ENCODE data around the gene TBXAS1. TPM values are rescaled to one million over a fixed set of nuclear protein-coding genes. Genes with fewer than 3 reads are reported as not detected.

TBXAS1 gene
- total and polyA plus RNA-seq, 2 experiments from 2014 or later: 1.3 TPM; not detected in 1

DNA sequence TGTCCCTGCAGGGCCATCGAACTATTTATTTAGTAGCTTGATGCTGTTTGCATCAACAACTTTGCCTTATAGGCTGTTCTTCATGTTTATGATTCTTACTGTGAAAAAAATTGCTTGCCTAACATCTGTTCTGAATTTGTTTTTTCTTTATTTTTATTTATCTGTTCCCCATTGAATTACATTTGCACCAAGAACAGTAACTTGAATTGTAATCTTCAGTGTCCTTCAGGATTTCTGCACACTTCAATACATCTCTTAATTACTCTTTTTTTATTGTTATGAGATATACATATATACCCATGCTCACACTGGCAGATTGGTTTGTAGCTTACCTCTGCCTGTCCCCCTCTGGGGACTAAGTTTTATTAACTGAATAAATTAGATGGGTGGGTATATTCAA lies 64.4 kb downstream of the TBXAS1 start (continued):
- TF ChIP-seq ZNF462 (CRISPR knock-in tag; IDR thresholded peaks at IDR 0.05) (no peak), POLR2AphosphoS5 (IDR thresholded peaks at IDR 0.05; ENCODE audit: low read depth) (no peak), ZNF331 (CRISPR knock-in tag; IDR thresholded peaks at IDR 0.05; ENCODE audit: low read depth) (no peak), CTCF (conservative IDR thresholded peaks at IDR 0.05; ENCODE audit: low read depth in 2 of 2) (no peak), STAT1 (IDR thresholded peaks at IDR 0.05; ENCODE audit: unreplicated experiment) (no peak), JUNB (IDR thresholded peaks at IDR 0.05; ENCODE audit: unreplicated experiment) (no peak), EZH2 (IDR thresholded peaks at IDR 0.05; ENCODE audit: low read depth, unreplicated experiment) (no peak), CREB1 (CRISPR knock-in tag; IDR thresholded peaks at IDR 0.05; ENCODE audit: low read depth) (no peak), NANOG (IDR thresholded peaks at IDR 0.05; ENCODE audit: borderline replicate concordance) (no peak), EZH2phosphoT487 (IDR thresholded peaks at IDR 0.05; ENCODE audit: unreplicated experiment) (no peak)
